ENCODE measurements around the gene OLFM3. TPM values are rescaled to one million over a fixed set of nuclear protein-coding genes. Genes with fewer than 3 reads are reported as not detected.

Gene OLFM3
- total RNA-seq, 3 donors from 2014 or later: 0.12 to 2.6 (median 0.22) TPM

GRCh38 chr1:101849356-101849755 is 147.4 kb downstream of the OLFM3 start:
- H3K4me1 ChIP-seq (ENCODE audit: low read depth): no peaks in the 10 kb centered on the region
- ATAC-seq (no peak), DNase-seq (no peak)
- no peaks in the 10 kb centered on the region for H3K9me3 ChIP-seq
- no peaks in the 10 kb centered on the region for H3K36me3 ChIP-seq (ENCODE audit: low read depth)
- H3K4me3 ChIP-seq: no peak overlapping the region
- intact Hi-C loops (cut with DNase I, micrococcal nuclease): no loop called here
- no peak for TF ChIP-seq CTCF (IDR thresholded peaks at IDR 0.05)

- H3K36me3 ChIP-seq (ENCODE audit: low read depth): no peaks in the 10 kb centered on the region
- H3K4me3 ChIP-seq: no peak overlapping the region
- intact Hi-C loops (cut with DNase I, micrococcal nuclease): no loop called here
- DNase-seq (no peak), ATAC-seq (no peak)
- TF ChIP-seq CTCF (IDR thresholded peaks at IDR 0.05): no peak
- H3K4me1 ChIP-seq (ENCODE audit: low read depth): no peaks in the 10 kb centered on the region
- H3K9me3 ChIP-seq: no peaks in the 10 kb centered on the region
These were observed 149.1 kb downstream of the OLFM3 start for GRCh38 chr1:101847626-101848025.

- no peak overlapping the region for H3K4me3 ChIP-seq
- TF ChIP-seq CTCF (IDR thresholded peaks at IDR 0.05): no peak
- ATAC-seq (no peak), DNase-seq (no peak)
- H3K36me3 ChIP-seq (ENCODE audit: low read depth): no peaks in the 10 kb centered on the region
- no peaks in the 10 kb centered on the region for H3K4me1 ChIP-seq (ENCODE audit: low read depth)
- intact Hi-C loops (cut with DNase I, micrococcal nuclease): no loop called here
- H3K9me3 ChIP-seq: no peaks in the 10 kb centered on the region
These were observed 149.9 kb downstream of the OLFM3 start for GRCh38 chr1:101846820-101847219.

GRCh38 chr1:101843160-101843559 is 153.6 kb downstream of the OLFM3 start:
- intact Hi-C loops (cut with DNase I, micrococcal nuclease): no loop called here
- DNase-seq (no peak), ATAC-seq (no peak)
- TF ChIP-seq CTCF (IDR thresholded peaks at IDR 0.05): no peak
- Histone ChIP-seq H3K4me1 (ENCODE audit: low read depth) (no peaks in the 10 kb centered on the region), H3K36me3 (ENCODE audit: low read depth) (no peaks in the 10 kb centered on the region), H3K9me3 (no peaks in the 10 kb centered on the region), H3K4me3 (no peak overlapping the region)

- ATAC-seq: no peak
- no peaks in the 10 kb centered on the region for H3K4me1 ChIP-seq (ENCODE audit: low read depth)
- H3K36me3 ChIP-seq (ENCODE audit: low read depth): no peaks in the 10 kb centered on the region
- no peak overlapping the region for H3K4me3 ChIP-seq
- intact Hi-C loops (cut with DNase I, micrococcal nuclease): no loop called here
- DNase-seq: no peak
- no peak for TF ChIP-seq CTCF (IDR thresholded peaks at IDR 0.05)
- H3K9me3 ChIP-seq: no peaks in the 10 kb centered on the region
These were observed 154.9 kb downstream of the OLFM3 start for GRCh38 chr1:101841824-101842223.

GRCh38 chr1:101835988-101836387 is 160.7 kb downstream of the OLFM3 start:
- H3K4me3 ChIP-seq: no peak overlapping the region
- no peaks in the 10 kb centered on the region for H3K9me3 ChIP-seq
- no peaks in the 10 kb centered on the region for H3K36me3 ChIP-seq (ENCODE audit: low read depth)
- TF ChIP-seq CTCF (IDR thresholded peaks at IDR 0.05): no peak
- no peaks in the 10 kb centered on the region for H3K4me1 ChIP-seq (ENCODE audit: low read depth)
- no peak for ATAC-seq
- intact Hi-C loops (cut with DNase I, micrococcal nuclease): no loop called here
- no peak for DNase-seq
